Activated CD4-positive, CD25-positive, alpha-beta regulatory T cell treated with anti-CD3 and anti-CD28 coated beads, Interleukin-2, amount 50 U/mL, for 16 hours (primary cell): ENCODE measurements around the gene ASCC3.

Experiments used
- DNase-seq: peaks from one replicate; pipeline ENCODE4 v3.0.0-alpha.2; 2020; ENCODE audit warnings: low read depth, low spot score

ASCC3 gene

DNA sequence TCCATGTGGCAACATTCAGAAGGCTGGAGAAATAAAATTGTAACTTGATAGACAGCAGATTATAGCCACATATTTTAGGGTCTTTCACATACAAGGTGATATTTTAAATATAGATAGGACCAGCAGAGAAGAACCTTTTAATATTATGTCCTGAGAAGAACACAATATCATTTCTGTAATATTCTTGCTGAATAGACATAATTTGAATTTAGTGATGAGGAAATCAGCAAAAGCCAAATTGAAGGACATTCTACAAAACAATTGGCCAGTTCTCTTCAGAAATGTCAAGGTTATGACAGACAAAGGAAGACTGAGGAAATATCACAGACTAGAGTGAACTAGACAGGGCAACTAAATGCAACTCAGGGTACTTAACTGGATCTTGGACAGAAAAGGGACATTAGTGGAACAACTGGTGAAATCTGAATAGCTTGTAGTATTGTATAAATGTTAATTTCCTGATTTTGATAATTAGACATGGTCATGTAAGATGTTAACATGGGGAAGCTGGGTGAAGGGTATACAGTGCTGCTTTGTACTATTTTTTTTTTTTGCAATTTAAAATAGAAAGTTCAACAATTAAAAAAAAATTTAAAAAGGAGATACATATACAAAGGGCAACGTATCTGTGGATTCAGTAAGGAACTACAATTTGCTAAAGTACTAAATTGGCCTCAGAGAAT is 281.9 kb downstream of the ASCC3 start:
- DNase-seq = no peak

DNA sequence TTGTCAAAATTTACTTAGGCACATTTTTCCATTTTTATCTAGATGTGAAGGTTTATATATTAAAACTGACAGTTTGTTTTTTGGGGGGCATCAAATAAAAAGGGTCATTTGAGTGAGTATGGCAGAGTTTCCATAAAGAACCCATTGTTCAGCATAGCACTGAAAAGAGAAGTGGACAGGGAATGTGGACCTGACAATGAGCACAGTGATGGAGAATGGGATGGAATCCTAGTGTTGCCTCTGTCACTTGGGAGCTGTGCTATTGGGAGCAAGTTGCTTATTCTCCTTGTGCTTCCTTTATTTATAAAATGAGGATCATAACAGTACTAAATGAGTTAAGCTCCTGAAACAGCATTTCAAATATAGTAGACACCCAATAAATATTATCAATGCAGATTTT is 285.7 kb downstream of the ASCC3 start:
- no peak for DNase-seq

DNA sequence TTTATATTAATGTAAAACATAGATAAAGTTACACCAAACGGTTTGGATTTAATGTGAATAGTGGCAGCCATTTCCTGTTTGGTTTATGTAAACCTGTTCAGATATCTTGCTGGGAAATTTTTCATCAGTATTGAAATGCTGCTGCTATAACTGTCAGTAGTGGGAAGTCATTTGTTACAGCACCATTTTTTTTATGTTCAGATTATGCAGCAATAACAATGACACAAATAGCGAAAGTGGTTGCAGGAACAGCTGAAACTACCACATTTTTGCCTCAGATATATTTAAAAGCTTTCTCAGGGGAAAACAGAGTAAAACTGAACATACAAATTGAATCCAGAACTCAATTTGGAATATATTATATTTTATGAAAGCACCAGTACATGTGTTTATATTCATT is 287.6 kb downstream of the ASCC3 start:
- no peak for DNase-seq

DNA sequence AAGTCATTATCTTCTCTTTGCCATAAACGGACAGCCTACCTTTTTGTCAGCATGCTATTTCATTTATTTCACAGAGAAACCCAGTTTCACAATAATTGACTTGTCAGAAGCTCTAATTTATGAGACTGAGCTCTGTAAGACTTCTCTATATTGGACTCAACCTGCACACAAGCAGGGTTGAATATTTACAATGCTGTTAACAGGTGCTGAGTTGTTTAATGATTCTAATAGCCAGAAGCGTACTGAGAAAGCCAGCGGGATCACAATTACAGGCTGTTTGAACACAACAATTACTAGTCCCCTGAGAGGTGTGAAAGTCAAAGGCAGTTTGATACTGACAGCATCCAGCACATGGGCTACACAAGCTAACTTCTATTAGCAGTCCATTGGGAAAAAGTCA is 288.2 kb downstream of the ASCC3 start:
- DNase-seq = no peak

DNA sequence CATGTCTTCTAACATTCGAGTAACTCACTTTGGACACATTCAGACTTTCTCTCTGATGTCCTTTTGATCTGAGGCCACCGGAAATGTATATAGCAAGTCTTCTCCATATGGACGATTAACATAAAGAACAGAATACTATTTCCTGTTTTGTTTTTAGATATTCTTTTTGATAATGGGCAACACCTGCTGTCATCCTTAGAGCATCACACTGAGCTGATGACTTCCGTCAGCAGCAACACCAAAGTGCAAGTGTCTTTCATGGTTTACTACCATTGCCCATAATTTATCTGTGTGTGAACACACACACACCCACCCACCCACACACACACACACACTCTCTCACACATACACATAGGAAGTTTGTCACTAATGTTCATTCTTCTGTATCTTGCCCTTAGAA is 303.7 kb downstream of the ASCC3 start:
- no peak for DNase-seq

DNA sequence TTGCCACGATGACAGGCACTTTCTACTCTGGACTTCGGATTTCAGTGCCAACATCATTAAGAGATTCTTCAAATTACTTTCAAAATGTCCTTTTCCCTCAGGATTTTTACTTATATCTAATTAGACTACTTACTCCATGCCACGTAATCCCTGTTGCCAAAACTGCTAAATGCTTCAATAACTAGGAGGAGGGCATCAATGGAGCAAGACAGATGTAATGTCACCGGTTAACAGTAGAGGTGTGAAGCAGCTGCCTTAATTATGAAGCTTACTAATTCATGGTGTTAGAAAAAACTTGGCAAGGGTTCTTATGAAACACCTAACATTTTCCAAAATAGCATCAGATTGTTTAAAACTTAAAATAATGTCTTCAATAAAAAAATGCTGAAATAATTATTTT is 305.2 kb downstream of the ASCC3 start:
- DNase-seq = no peak

DNA sequence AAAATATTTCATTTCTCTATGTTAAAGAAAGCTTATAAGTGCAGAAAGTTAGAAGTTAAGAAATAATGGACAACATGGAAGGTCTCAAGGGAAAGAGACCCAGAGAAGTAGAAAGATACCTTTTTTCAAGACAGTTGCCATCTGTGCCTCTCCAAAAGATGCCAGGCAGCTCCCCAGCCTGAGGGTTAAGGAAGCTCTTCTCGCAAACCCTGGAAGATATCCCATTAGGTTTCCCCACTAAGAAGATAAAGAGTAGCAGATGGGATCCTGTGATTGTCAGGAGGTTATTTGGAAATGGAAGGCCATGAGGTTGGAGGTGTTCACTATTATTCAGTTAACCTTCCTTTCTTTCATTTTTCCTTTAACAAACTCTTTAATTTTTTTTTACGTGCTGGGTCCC is 306.3 kb downstream of the ASCC3 start:
- no peak for DNase-seq

DNA sequence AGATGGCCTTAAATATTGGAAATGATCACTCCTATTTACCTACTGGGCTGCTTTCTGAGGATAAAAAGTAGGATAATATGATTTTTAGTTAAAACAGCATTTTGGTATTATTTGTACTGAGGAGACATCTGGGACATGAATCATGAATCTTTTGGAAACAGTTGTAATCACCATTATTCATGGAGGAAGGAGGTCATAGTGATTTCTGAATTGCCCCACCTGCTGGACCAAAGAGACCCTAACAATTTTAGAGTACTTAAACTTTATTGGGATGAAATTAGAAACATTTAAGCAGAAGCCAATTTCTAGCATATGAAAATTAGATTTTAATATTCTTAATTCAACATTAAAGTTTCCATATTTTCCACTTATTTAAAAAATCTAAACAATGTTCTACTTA is 308.0 kb downstream of the ASCC3 start:
- no peak for DNase-seq

DNA sequence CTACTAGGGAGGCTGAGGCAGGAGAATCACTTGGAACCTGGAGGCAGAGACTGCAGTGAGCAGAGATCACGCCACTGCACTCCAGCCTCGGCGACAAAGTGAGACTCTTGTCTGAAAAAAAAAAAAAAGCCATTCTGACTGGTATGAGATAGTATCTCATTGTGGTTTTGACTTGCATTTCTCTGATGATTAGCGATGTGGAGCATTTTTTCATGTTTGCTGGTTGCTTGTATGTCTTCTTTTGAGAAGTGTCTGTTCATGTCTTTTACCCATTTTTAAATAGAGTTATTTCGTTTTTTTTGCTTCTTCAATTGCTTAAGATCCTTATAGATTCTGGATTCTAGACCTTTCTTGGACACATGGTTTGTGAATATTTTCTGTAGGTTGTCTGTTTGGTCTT is 312.9 kb downstream of the ASCC3 start:
- no peak for DNase-seq

DNA sequence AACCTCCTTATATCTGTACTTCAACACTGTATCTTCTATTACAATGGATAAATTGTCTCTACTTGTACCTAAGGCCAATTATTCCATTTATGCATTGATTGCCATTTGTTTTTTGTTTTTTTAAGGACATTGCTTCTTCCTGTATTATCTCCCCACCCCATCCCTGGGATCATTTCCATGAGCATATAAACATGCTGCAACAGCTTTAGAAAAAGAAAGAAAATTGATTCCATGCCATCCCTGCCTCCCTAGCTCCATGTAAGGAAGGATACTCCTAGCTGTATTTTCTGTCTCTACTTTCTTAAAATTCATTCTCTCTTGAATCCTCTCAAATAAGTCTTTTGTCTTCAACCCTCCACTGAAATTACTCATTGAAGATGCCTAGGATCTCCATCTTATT is 314.6 kb downstream of the ASCC3 start:
- DNase-seq = no peak

DNA sequence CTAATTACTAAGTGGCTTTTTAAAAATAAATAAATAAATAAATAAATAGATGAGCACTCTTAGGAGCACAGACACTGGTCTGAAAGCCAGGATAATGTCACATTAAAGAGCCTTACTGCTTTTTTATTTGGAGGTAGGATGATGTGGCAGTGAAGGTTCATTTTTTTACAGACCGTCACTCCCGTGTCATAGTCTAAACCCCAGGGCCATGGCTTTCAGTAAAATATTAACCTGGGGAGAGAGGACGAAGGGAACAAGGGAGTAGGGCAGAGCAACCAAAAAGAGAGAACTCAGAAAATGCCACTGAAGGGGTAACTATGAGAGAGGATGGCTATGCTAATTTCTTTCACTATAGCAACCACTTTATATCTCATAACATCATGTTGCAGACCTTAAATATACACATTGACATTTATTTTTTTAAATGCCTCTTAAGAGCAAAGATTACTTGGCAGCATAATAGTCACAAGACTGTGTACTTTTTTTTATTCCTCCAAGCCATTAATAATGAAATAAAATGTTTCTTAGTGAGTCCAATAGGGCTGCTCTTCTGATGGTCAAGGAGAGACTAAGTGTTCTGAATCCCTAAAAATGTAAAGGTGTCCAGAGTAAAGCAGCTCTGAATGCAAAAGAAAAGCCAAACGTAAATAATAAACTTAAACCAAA is 315.6 kb downstream of the ASCC3 start:
- no peak for DNase-seq

DNA sequence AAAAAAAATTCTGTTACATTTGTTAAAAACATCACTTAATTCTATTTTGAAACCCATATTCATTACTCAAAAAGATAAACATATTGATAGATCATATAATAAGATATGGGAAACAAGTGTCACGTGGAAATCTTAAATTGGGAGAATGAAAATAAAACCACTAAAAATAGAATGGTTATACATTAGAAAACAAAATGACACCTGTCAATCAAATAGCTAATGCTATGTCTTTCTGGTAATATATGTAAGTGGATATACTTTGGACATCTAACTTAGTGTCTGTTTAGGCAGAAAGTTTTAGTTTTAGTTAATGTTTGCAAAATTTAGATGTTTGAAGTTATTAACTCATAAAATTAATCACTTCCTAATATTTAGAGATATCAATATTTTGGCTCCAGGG is 321.3 kb downstream of the ASCC3 start:
- no peak for DNase-seq

DNA sequence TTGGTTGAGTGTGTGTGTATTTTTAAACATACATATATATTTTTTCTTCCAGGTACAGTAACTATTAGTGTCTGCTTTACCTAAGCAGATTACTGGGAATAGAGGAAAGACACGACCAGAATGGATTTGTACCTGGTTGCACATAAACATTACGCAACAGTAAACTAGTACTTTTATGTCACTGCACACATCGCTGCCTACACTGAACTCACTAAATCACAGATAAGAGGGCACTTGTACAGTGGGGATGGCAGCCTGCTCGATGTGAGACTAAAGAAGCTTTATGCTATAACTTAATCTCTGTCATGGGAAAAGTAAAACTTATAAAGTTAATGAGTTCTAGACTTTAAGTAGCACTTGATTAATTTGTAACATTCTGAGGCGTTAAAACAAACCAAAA is 326.9 kb downstream of the ASCC3 start:
- DNase-seq = no peak

DNA sequence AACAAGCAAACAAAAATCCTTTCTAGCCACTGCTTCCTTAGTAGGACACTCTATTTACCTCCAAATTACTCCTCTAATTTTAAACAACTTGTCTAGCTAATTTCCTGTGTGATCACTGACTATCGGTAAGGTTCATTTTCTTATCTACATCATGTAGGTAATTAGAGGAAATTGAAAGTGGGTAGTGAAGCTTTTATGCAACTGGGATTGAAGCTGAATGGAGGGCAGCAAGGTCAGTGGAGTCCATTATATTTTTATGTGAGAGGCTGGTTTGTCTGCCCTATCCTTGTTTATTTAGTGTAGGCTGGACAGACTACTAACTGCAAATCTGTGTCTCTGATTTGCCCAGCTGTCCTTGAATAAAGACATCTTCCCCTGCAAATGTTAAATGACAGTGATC is 327.9 kb downstream of the ASCC3 start:
- no peak for DNase-seq

DNA sequence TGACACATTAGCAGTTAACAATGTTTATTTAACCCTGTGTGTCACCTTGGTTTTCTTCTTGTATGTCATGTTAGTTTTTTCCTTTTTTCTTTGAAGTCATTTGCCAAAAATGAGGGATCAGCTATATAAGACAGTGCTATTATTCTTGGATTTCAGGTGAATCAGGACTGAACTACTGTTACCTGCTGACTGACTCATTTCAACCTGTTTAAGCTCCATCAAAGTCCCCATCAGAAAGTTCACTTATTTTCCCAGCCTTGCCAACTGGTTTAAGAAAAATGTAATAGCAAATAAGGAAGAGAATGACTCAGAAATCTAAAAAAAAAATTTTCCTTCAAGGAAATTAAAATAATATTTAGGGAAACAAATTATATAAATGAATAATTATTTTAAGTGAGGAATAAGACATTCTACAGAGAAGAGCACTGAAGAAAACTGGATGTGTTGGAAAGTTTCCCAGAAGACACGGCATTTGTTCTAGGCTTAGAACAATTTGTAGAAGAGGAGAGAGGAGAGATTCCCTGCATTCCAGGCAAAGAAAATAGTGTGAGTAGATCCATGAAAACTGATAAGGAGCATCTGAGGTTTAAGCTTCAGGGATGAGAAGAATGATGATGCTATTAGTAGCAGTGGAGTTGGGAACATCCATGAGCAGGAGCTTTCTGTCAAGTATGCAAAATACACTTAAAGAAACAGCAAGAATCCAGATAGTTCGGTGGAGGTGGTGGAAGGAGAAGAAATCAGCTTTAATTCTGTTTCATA is 331.5 kb downstream of the ASCC3 start:
- no peak for DNase-seq

DNA sequence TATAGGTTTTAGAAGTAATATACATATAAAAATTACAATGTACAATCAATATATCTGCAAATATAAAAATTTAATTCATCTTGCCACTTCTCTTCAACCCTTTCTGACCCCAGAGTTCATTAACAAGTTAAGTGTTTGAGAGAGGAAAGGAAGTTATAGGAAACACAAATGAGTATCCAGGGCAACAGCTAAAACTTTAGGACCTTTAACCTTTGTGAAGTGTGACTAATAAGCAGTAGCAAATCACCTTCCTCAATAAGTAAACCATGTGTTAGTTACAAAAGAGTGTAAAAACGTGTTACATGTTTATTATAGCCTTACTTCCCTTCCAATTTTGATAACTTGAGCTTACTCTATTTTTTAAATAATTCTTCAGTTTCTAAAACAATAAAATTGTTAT is 343.0 kb downstream of the ASCC3 start:
- DNase-seq = no peak

DNA sequence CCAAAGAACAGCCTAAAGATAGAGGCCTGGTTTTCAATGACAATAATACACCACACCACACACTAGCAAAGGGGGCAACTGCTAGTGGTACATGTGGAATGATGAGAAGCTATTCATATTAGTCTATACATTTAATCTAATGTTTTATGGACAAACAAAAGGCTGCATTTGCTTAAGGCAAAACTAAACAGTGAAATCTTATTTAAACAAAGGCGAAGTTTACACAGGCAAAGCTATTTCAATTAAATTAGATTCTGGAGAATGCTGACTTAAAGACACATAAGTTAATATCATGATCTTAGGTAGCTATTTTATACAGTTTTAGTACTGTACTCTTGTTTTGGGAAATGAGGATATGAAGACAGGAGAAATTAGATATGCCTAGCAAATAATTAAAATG is 362.5 kb downstream of the ASCC3 start:
- no peak for DNase-seq

DNA sequence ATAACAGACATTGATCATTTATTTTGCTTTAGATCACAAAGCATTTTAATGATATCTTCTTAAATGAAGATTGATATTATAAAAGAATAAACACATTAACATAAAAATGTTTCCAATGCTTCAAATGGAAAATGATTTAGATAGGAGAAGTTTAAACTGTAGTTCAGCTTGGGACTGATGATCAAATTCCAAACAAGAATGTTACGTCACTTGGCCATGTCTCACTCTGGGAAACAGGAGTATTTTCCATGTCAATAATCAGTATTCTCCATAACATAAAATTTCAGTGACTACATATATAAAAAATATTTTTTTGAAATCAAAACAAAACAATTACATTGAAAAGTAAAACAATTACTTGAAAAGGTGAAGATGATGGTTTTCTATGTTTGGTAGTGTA is 363.5 kb downstream of the ASCC3 start:
- DNase-seq = no peak

DNA sequence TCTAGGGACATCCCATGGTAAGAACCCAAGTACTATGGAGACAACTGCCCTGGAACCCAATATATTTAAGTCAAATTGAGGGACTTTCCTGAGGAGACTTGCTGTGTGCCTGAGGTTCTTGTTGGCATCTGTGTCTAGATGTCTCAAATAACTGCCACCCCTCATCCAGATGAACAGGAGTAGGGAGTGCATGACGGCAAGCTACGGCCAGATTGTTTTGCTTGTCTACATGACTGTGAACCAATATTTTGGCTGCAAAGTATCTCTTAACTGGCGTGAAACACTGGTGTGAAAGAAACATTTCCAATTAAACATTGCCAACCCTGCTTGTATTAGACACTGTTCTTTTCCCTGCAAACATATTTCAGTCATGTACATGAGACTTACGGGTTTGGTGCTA is 364.0 kb downstream of the ASCC3 start:
- DNase-seq = no peak

DNA sequence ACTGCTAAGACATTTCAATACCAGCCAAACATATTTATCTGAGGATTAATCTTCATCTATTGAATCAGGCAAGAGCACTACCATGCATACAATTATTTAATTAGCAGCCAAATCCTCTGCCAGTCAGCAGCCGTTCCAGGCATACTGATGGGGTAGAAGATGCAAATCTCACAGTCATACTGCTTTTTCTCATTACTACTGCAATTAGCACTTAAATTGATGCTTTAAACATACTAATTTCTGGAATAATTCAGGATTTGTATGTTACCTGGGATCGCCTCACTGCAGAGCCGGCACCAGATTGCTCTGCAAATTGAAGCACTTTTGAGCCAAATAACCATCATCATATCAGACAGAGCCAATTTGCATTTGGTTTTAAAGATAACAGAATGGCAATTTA is 366.5 kb downstream of the ASCC3 start:
- DNase-seq = no peak

DNA sequence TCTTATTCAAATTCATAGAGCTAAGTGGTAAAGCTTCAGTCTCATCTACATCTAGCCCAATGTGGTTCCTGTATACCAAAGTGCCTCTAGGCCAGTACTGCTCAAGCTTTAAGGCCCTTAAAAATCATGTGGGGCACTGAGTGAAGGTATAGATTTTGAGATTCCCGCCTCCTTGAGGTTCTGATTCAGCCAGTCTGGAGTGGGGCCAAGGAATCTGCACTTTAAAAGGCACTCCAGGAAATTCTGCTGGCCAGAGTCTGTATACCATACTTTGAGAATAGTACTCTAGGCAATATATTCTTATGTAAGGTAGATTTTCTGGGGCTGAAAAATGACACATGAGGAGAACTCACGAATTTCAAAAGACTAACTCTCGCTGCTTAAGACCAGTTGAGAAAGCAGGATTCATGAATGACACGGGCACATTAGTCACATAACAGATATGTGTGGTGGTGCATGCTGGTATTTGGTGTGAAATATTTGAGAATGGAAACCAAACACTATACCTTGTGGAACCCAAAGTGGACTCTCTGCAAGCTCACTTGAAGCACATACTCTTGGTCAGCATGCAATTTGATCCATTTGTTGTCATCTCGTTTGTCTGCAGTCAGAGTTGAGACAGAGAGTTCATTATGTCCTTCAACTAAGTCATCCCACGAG is 368.8 kb downstream of the ASCC3 start:
- no peak for DNase-seq

DNA sequence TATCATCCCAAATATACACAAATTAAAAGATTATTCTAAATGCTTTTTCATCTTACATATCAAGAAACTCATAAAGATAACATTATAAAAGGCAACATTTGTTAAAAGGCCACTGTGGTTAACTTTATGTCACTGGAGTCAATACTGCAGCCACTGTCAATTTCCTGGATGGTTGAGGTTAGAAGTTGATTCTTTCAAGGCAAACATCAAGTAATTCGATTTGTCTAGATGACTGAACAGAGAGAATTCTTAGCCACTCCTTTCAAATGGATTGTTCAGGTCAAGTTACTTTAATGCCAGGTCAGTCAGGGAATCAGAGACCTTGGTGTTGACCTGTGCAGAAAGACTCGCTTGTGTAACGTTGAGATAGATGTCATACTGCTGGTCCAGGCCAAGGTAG is 372.0 kb downstream of the ASCC3 start:
- DNase-seq = no peak

DNA sequence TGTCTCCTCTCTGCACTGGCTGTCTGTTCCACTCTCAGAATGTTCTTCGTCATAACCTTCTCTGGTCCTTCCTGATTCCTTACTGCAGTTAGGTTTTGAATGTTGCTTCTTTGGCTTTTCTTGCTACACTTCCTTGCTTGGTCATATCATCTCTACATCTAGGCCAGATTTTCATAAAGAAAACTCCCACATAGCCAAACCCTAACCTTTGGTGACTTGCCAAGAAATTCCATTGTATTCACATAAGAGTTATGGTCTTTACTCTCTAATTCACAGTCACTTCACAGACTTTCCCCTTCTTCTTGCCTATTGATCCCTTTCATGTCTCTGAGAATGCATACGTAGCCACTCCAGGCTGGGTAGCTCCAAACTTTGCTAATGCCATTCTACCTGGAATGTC is 374.5 kb downstream of the ASCC3 start:
- DNase-seq = no peak
